Fibroblast of the aortic adventitia (primary cell): ENCODE measurements around the gene LCN15. TPM values are rescaled to one million over a fixed set of nuclear protein-coding genes. Genes with fewer than 3 reads are reported as not detected.

Experiments
- DNase-seq: peaks from one replicate; pipeline ENCODE4 v3.0.0-alpha.2; 2010; ENCODE audit warnings: low read depth
- H3K4me3 ChIP-seq: 2 replicates; pipeline ENCODE4 v1.5.1; 2011; ENCODE audit warnings: low read depth, mild to moderate bottlenecking, control low read depth, low read length, moderate library complexity
- total RNA-seq: library from RNA; depleted of rRNA; stranded (reverse); fragments of >200 nt; gene quantifications from 2 replicates; pipeline ENCODE4 v1.2.3, GENCODE V29; 2012; ENCODE audit warnings: low replicate concordance
- TF ChIP-seq, protein P1 (sequence below): IDR thresholded peaks from 2 replicates; pipeline ENCODE4 v1.5.1; 2011; ENCODE audit warnings: mild to moderate bottlenecking, low read length, control low read depth, inconsistent platforms; ENCODE audit not compliant: insufficient read depth

LCN15 gene
- total RNA-seq, 1 donor = not detected

DNA sequence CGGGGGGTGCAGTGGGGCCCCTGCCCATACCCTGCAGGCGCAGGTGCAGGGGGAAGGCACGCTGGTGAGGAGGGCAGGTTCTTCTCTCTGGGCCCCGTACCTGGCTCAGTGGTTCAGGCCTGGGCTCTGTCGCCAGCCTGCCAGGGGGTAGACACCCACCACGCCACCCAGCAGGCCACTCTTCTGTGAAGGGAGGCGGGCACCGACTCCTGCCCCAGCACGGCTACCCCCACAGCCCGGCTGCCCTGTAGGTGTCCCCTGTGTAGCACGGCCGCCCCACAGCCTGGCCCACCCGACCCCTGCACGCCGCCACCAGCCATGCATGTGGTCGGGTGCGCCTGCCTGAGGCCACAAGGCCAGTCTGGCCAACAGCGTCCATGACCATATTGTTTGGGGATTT lies 17.7 kb downstream of the LCN15 start:
- TF ChIP-seq, protein P1, sequence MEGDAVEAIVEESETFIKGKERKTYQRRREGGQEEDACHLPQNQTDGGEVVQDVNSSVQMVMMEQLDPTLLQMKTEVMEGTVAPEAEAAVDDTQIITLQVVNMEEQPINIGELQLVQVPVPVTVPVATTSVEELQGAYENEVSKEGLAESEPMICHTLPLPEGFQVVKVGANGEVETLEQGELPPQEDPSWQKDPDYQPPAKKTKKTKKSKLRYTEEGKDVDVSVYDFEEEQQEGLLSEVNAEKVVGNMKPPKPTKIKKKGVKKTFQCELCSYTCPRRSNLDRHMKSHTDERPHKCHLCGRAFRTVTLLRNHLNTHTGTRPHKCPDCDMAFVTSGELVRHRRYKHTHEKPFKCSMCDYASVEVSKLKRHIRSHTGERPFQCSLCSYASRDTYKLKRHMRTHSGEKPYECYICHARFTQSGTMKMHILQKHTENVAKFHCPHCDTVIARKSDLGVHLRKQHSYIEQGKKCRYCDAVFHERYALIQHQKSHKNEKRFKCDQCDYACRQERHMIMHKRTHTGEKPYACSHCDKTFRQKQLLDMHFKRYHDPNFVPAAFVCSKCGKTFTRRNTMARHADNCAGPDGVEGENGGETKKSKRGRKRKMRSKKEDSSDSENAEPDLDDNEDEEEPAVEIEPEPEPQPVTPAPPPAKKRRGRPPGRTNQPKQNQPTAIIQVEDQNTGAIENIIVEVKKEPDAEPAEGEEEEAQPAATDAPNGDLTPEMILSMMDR = no peak
- no peak for DNase-seq
- no peak overlapping the region for H3K4me3 ChIP-seq

DNA sequence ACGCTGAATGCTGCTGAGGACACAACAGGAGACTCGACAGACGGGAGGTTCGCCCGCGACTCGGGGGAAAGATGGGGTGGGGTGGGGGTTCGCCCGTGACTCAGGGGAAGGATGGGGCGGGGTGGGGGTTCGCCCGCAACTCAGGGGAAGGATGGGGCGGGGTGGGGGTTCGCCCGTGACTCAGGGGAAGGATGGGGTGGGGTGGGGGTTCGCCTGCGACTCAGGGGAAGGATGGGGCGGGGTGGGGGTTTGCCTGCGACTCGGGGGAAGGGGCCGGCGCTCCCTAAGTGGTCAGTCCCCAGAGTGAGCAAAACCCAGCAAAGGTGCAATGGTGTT lies 18.2 kb downstream of the LCN15 start:
- TF ChIP-seq, protein P1 = no peak
- H3K4me3 ChIP-seq = no peak overlapping the region
- DNase-seq = no peak

DNA sequence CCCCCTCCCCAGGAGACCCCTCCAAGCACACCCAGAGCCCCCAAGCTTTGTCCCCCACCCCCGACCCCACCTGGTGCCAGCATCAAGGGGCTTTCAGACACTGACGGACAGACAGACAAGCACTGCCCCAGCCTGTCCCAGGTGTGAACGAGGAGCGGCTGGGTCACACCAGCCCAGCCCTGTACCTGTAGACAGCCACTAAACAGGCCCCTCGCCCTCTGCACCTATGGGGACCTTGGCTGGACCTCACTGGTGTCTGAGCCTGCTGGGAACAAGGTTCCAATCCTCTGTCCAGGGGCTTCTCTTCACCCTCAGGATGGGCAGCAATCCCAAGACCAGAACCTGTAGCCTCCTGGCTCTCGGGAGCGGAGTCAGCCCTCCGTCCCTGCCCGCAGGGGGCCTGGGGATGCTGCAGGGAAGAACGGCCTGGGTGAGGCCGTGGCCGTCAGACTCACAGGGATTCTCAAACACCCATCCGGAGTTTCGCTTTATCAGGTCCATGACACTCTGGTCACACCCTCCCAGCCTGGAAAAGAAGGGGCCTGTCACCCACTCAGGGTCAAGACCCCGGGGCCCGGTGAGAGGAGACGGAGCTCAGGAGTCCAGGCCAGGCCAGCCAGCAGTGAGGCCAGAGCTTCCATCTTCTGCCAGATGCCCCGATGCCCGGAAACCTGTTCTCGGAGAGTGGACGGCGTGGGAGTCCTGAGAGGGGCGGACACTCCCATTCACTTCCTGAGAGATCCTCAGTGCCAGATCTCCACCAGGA lies 18.7 kb downstream of the LCN15 start:
- no peak for DNase-seq
- TF ChIP-seq, protein P1 = no peak
- no peak overlapping the region for H3K4me3 ChIP-seq

DNA sequence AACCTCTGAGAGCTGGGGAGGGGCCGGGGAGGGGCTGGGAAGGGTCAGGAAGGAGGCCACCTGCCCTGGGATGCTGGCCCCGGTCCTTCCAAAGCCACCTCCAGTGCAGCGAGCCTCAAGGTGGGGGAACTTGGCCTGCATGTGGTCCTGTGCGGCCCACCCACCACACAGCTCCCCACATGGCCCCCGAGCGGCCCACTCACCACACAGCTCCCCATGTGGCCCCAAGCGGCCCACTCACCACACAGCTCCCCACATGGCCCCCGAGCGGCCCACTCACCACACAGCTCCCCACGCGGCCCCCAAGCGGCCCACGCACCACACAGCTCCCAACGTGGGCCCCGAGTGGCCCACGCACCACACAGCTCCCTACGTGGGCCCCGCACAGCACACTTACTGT lies 19.5 kb downstream of the LCN15 start:
- DNase-seq = no peak
- TF ChIP-seq, protein P1 = no peak
- no peak overlapping the region for H3K4me3 ChIP-seq

DNA sequence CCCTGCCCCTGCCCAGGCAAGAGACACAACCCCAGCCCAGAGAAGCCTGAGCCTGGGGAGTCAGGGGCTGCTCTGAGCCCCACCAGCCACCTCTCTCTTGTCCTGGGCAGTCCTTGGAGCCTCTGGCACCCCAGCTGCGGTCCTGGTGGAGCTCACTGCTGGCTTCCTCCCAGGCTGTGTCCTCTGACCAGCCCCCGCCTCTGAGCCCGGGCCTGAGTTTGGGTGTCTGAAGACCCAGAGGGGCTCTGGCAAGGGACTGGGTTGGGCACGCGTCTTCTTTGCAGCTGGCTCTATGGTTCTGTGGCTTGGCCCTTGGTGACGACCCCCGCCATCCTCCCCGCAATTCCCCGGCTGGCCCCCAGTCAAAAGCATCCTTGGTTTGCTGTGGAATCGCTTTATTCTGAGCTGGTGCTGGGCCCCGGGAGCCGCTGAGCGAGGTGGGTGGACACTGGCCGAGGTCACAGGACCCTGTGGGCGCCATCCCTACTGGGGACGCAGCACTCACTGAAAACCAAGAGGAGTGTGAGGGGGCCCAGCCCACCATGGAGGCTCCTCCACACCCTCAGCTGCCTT lies 20.6 kb downstream of the LCN15 start:
- H3K4me3 ChIP-seq = no peak overlapping the region
- TF ChIP-seq, protein P1 = no peak
- no peak for DNase-seq

DNA sequence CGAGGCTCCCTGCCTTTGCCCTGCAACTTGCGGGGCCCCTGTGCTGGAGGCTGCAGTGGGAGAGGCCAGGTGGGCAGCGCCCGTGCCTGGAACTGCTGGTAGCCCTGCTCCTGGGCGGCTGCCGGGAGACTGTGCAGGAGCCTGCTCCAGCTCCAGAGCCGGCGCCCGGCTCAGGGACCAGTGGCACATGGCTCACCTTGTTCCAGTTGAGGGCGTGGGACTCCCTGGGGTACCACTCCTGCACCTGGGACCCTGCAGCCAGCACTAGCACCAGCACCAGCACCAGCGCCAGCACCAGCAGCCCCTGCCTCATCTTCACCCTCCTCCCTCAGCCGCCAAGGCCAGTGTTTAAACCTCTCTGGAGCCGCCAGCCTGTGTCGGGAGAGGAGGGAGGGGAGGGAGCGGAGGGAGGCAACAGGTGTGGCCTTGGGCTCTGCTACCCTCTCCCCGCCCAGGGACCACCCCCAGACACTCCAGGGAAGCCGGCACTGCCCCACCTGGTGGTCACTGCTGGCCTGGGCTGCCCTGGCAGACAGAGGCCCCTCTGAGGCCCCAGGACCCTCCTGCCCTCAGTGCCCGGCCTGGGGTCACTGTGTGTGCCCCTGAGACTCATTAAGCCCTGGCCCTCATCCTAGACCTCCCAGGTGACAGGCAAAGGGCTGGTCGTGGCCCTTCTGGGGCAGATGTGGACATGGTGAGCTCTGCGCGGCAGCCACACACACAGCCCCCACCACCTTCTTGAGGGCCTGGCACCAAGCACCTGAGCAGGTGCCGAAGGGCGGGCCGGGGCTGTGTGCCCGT lies 21.5 kb downstream of the LCN15 start, which contains the start of gene LCN10:
TSS of gene LCN10 (minus strand) at position 350 of the 801 bp plus-strand sequence. CDS start at position 313, 37 bp downstream.
- no peak within 1 kb of the TSS for H3K4me3 ChIP-seq
- DNase-seq = no peak
- TF ChIP-seq, protein P1 = peak; percentile 40
